K562 (cell line): ENCODE measurements around the gene CBY2. TPM values are rescaled to one million over a fixed set of nuclear protein-coding genes. Genes with fewer than 3 reads are reported as not detected.

Experiments
- ATAC-seq: fragments of 200-7000 bp; cut with Tn5 transposase; 3 replicates; pipeline ENCODE4 v1.9.1; 2020; ENCODE audit warnings: moderate library complexity
- BruUV-seq: library from RNA; stranded (reverse); fragments of 400-500 nt; replicated peaks from 2 replicates; lab custom pipeline; 2021; lab: Mats Ljungman, UMichigan
- CTCF ChIA-PET: fragments of 300-600 bp; formaldehyde crosslinking; extraction: SDS; loops from one replicate; lab custom pipeline; 2021; ENCODE audit warnings: low intra/inter-chr PET ratio; lab: Yijun Ruan, JAX
- POLR2A ChIA-PET: fragments of 300-600, 350-650 bp; sonication (Branson Sonifier 250); formaldehyde crosslinking; extraction: SDS; loops from one replicate; lab custom pipeline; 2021; ENCODE audit warnings: antibody characterized with exemption, inconsistent platforms; lab: Yijun Ruan, JAX
- DNase-seq, 4 experiments: peaks; one replicate each; pipeline versions ENCODE4 v3.0.0 to v3.0.0-alpha.2; 2011 to 2018; ENCODE audit warnings: low spot score in 3 of 4, mixed read lengths in 3 of 4; ENCODE audit errors: extremely low read depth in 1 of 4
- FAIRE-seq: peaks from 2 replicates; lab custom pipeline; 2011; peaks lifted over from hg19 to GRCh38; lab: Jason Lieb, UNC
- H2AFZ ChIP-seq: 2 replicates; pipeline ENCODE4 v1.6.0; 2011; ENCODE audit warnings: low read depth, low read length, control low read depth, inconsistent platforms
- H3K27ac ChIP-seq: fragments of 200-600 bp; 3 replicates; pipeline ENCODE4 v1.8.0; 2011; ENCODE audit warnings: low read depth, mild to moderate bottlenecking, control low read depth, inconsistent platforms, low read length, moderate library complexity, mixed read lengths; ENCODE audit errors: extremely low read depth
- H3K27me3 ChIP-seq, 2 experiments: fragments of 300-600 bp in 1 of 2; 2 replicates in 1 of 2; 3 replicates in 1 of 2; pipeline versions ENCODE4 v1.6.0 to v1.8.0; 2011; ENCODE audit warnings: inconsistent platforms in 2 of 2, low read length in 2 of 2, mild to moderate bottlenecking in 1 of 2, mixed read lengths in 1 of 2, moderate library complexity in 1 of 2; ENCODE audit not compliant: control insufficient read depth in 2 of 2, insufficient read depth in 2 of 2
- H3K36me3 ChIP-seq: fragments of 300-600 bp; 3 replicates; pipeline ENCODE4 v1.8.0; 2011; ENCODE audit warnings: mild to moderate bottlenecking, low read length, inconsistent platforms; ENCODE audit not compliant: control insufficient read depth, insufficient read depth
- H3K4me1 ChIP-seq, 2 experiments: fragments of 200-600 bp in 1 of 2; replicated peaks in 1 of 2; 2 replicates in 1 of 2; 3 replicates in 1 of 2; pipeline versions ENCODE4 v1.5.1 to v1.8.0; 2011; ENCODE audit warnings: inconsistent platforms in 2 of 2, low read length in 2 of 2, mild to moderate bottlenecking in 1 of 2, mixed read lengths in 1 of 2, moderate library complexity in 1 of 2; ENCODE audit not compliant: control insufficient read depth in 2 of 2, insufficient read depth in 2 of 2
- H3K4me2 ChIP-seq: 2 replicates; pipeline ENCODE4 v1.6.1; 2011; ENCODE audit warnings: low read length, control low read depth, inconsistent platforms, mixed read lengths; ENCODE audit not compliant: insufficient read depth
- H3K4me3 ChIP-seq: fragments of 200-600 bp; sonication (generic), shearing (Covaris generic); 2 replicates; pipeline ENCODE4 v1.5.1; 2016; ENCODE audit warnings: control low read depth, inconsistent platforms
- H3K79me2 ChIP-seq: fragments of 200-600 bp; 3 replicates; pipeline ENCODE4 v1.8.0; 2011; ENCODE audit warnings: low read length, inconsistent platforms; ENCODE audit not compliant: control insufficient read depth, insufficient read depth
- H3K9ac ChIP-seq, 2 experiments: 2 replicates each; pipeline versions ENCODE4 v1.6.0 to v1.6.1; 2011; ENCODE audit warnings: low read depth in 2 of 2, low read length in 2 of 2, control low read depth in 1 of 2, inconsistent platforms in 1 of 2, mild to moderate bottlenecking in 1 of 2, mixed read lengths in 1 of 2; ENCODE audit not compliant: insufficient read depth in 1 of 2
- H3K9me1 ChIP-seq: one replicate; pipeline ENCODE4 v1.6.0; 2011; ENCODE audit warnings: inconsistent platforms, mild to moderate bottlenecking, low read length, moderate library complexity; ENCODE audit not compliant: control insufficient read depth, insufficient read depth
- H3K9me3 ChIP-seq: replicated peaks from 2 replicates; pipeline ENCODE4 v1.5.1; 2011; ENCODE audit warnings: low read depth, low read length, inconsistent platforms; ENCODE audit not compliant: control insufficient read depth, insufficient read depth
- H4K20me1 ChIP-seq: replicated peaks from 2 replicates; pipeline ENCODE4 v1.6.1; 2011; ENCODE audit warnings: low read length, inconsistent platforms, mixed read lengths; ENCODE audit not compliant: control insufficient read depth, insufficient read depth
- ELF2 ChIP-seq: fragments of 250-450 bp; sonication (Bioruptor Pico); IDR thresholded peaks from 2 replicates; pipeline ENCODE4 v1.5.0; 2021; ENCODE audit warnings: mild to moderate bottlenecking
- HDGF ChIP-seq: fragments of 450-650 bp; IDR thresholded peaks from 2 replicates; pipeline ENCODE4 v1.6.1; 2016
- IFI16 ChIP-seq: fragments of 250-450 bp; sonication (Bioruptor Pico); IDR thresholded peaks from 2 replicates; pipeline ENCODE4 v2.1.2; 2022; ENCODE audit warnings: mild to moderate bottlenecking, inconsistent platforms
- MCM7 ChIP-seq, 2 experiments: fragments of 450-650 bp; IDR thresholded peaks; 2 replicates each; pipeline ENCODE4 v1.6.1; 2016 to 2018
- MIER1 ChIP-seq: fragments of 450-650 bp; IDR thresholded peaks from 2 replicates; pipeline ENCODE4 v1.6.1; 2016; ENCODE audit warnings: antibody characterized with exemption, mild to moderate bottlenecking, low read depth
- MTA3 ChIP-seq: fragments of 450-650 bp; formaldehyde crosslinking; IDR thresholded peaks from 2 replicates; pipeline ENCODE4 v1.6.1; 2017; ENCODE audit warnings: mild to moderate bottlenecking, borderline replicate concordance
- MYC ChIP-seq, 2 experiments: fragments of 250-450 bp in 1 of 2; sonication (Bioruptor Pico) in 1 of 2; IDR thresholded peaks; 2 replicates each; pipeline versions ENCODE4 v1.5.1 to v1.6.1; 2012 to 2021; ENCODE audit warnings: low read depth in 2 of 2, borderline replicate concordance in 1 of 2, improper control_type of control experiment in 1 of 2, low read length in 1 of 2, mild to moderate bottlenecking in 1 of 2, moderate library complexity in 1 of 2
- RBBP5 ChIP-seq: fragments of 200-600 bp; sonication (generic); IDR thresholded peaks from 2 replicates; pipeline ENCODE4 v1.6.1; 2012; ENCODE audit warnings: borderline replicate concordance, mild to moderate bottlenecking, low read length, control low read depth, inconsistent platforms; ENCODE audit not compliant: insufficient read depth, poor library complexity, severe bottlenecking
- TCFL5 ChIP-seq: fragments of 250-450 bp; sonication (Bioruptor Pico); conservative IDR thresholded peaks from 2 replicates; pipeline ENCODE4 v1.6.1; 2021; ENCODE audit warnings: mild to moderate bottlenecking, moderate library complexity, matching md5 sums
- ZNF444 ChIP-seq: fragments of 250-450 bp; sonication (Bioruptor Pico); IDR thresholded peaks from 2 replicates; pipeline ENCODE4 v1.4.0; 2020; ENCODE audit warnings: mild to moderate bottlenecking, moderate library complexity
- ZNF511 ChIP-seq: sonication (generic); formaldehyde crosslinking; IDR thresholded peaks from 2 replicates; pipeline ENCODE4 v1.8.0; 2022; ENCODE audit warnings: mild to moderate bottlenecking, missing genetic modification reagents
- ZNF696 ChIP-seq: fragments of 250-450 bp; sonication (Bioruptor Pico); conservative IDR thresholded peaks from 2 replicates; pipeline ENCODE4 v1.4.0; 2020; ENCODE audit warnings: mild to moderate bottlenecking, moderate library complexity
- WGBS: fragments of 100-300 bp; shearing (Covaris generic); methylation state at CpG from one replicate; pipeline ENCODE4 v1.1.6; 2016; ENCODE audit warnings: low coverage, mixed read lengths; ENCODE audit not compliant: insufficient coverage; ENCODE audit errors: missing lambda C conversion rate; 5-methylcytosine and 5-hydroxymethylcytosine counted together
- in situ Hi-C: fragments of 300-500 bp; cut with MboI; formaldehyde crosslinking; loops from 4 replicates; pipeline ENCODE4 v1.15.0; 2018; ENCODE audit warnings: inconsistent platforms, mixed read lengths
- intact Hi-C: fragments of 100-400 bp; cut with micrococcal nuclease; formaldehyde crosslinking; loops from 2 replicates; pipeline ENCODE4 v1.14.2; 2022
- polyA plus RNA-seq, 8 experiments: library from polyadenylated mRNA; depleted of rRNA in 4 of 8; stranded (reverse) in 5 of 8; unstranded in 3 of 8; fragments of >200 nt; fragmentation: Nextera tagmentation in 2 of 8; fragmentation: Illumina TruSeq in 1 of 8; extraction: Ambion mirVana in 2 of 8; extraction: Trizol in 1 of 8; gene quantifications; 2 replicates each; pipeline versions ENCODE4 v1.2.1 to v1.2.3, GENCODE V29; 2011 to 2014; ENCODE audit warnings: inconsistent platforms in 1 of 8, missing spikeins in 1 of 8
- total RNA-seq, 7 experiments: library from RNA; depleted of rRNA in 6 of 7; stranded (reverse); fragments of >200 nt in 6 of 7; fragmentation: Illumina TruSeq in 2 of 7; extraction: Trizol in 2 of 7; gene quantifications; 2 replicates each; pipeline versions ENCODE4 v1.2.1 to v1.2.3, GENCODE V29; 2011 to 2021; ENCODE audit warnings: low replicate concordance in 1 of 7
- TF ChIP-seq, protein P1 (sequence below): conservative IDR thresholded peaks from 2 replicates; pipeline ENCODE4 v1.6.1; 2011; ENCODE audit warnings: low read depth, mild to moderate bottlenecking, low read length; ENCODE audit not compliant: control insufficient read depth

Gene CBY2
- total and polyA plus RNA-seq, 9 of the 15 experiments (the other 6 are each of a cell fraction or from before 2014, with no cell fraction given): 0.09 TPM; not detected in 8

GRCh38 chr13:45714170-45714569 lies 12.1 kb downstream of the CBY2 start:
- TF ChIP-seq ZNF444 (CRISPR knock-in tag) (no peak), MYC (IDR thresholded peaks at IDR 0.05; ENCODE audit: low read depth, low read length) (no peak), MYC (CRISPR knock-in tag; IDR thresholded peaks at IDR 0.05; ENCODE audit: borderline replicate concordance, low read depth) (no peak), TCFL5 (CRISPR knock-in tag) (no peak), IFI16 (CRISPR knock-in tag) (no peak), ZNF511 (CRISPR knock-in tag) (no peak), ELF2 (CRISPR knock-in tag) (no peak), RBBP5 (no peak), MIER1 (no peak), MTA3 (no peak), HDGF (no peak), ZNF696 (CRISPR knock-in tag) (no peak), MCM7 (IDR thresholded peaks at IDR 0.05) (no peak)
- TF ChIP-seq, protein P1, sequence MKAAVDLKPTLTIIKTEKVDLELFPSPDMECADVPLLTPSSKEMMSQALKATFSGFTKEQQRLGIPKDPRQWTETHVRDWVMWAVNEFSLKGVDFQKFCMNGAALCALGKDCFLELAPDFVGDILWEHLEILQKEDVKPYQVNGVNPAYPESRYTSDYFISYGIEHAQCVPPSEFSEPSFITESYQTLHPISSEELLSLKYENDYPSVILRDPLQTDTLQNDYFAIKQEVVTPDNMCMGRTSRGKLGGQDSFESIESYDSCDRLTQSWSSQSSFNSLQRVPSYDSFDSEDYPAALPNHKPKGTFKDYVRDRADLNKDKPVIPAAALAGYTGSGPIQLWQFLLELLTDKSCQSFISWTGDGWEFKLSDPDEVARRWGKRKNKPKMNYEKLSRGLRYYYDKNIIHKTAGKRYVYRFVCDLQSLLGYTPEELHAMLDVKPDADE: no peak
- H2AFZ ChIP-seq: no peak overlapping the region
- 0 out of 5 replicates have a peak, but pooled peaks cover 0 to 5% of the 10 kb centered on the region in 2 experiments for H3K4me1 ChIP-seq
- WGBS: 0% methylated on average over 10 of the region's 18 CpGs
- in situ Hi-C loops (loop anchor here (25.0 kb wide), 1 partner anchor 352 kb away; no protein-coding TSS in a partner anchor), intact Hi-C loops (no loop called here)
- peaks cover 3 to 26% of the 10 kb centered on the region in 2 experiments; a peak in 3 of 5 replicates for H3K27me3 ChIP-seq
- no peak overlapping the region for H3K9ac ChIP-seq
- BruUV-seq: no TSS peak
- no peak for DNase-seq
- no peak for ATAC-seq
- H3K4me2 ChIP-seq: no peak overlapping the region
- H3K79me2 ChIP-seq: no peaks in the 10 kb centered on the region
- no peaks in the 10 kb centered on the region for H3K36me3 ChIP-seq
- no peak overlapping the region for H3K27ac ChIP-seq
- no peak overlapping the region for H3K4me3 ChIP-seq
- ChIA-PET POLR2A (interaction anchor here (0.7 kb wide), 1 partner anchor 19 kb away, joined by 3 read pairs; no protein-coding TSS in a partner anchor), CTCF (no interaction called here)
- no peaks in the 10 kb centered on the region for H4K20me1 ChIP-seq
- no peak for FAIRE-seq
- no peaks in the 10 kb centered on the region for H3K9me3 ChIP-seq
- no peaks in the 10 kb centered on the region for H3K9me1 ChIP-seq
